NCI-H226 (cell line): ENCODE measurements around the gene C1QTNF8.
"Not testable (repeated sequence)": the region's sequence is repeated elsewhere in the genome, so short reads cannot be mapped to it uniquely, and the experiment has no call there.

ENCODE experiments used
- DNase-seq: peaks from one replicate; pipeline ENCODE4 v3.0.0-alpha.2; 2015

C1QTNF8 gene

GRCh38 chr16:1107141-1107540 is 11.1 kb upstream of the C1QTNF8 start:
- no peak for DNase-seq

- no peak for DNase-seq
Observed at GRCh38 chr16:1106659-1107058, 10.6 kb upstream of the C1QTNF8 start.

GRCh38 chr16:1105888-1106620 is 10.0 kb upstream of the C1QTNF8 start:
- DNase-seq = peak; percentile 57

- no peak for DNase-seq
Observed at GRCh38 chr16:1103636-1103980, 7.6 kb upstream of the C1QTNF8 start.

GRCh38 chr16:1102921-1103635 is 7.0 kb upstream of the C1QTNF8 start:
- DNase-seq = no peak

- no peak for DNase-seq
Observed at GRCh38 chr16:1102333-1102700, 6.3 kb upstream of the C1QTNF8 start.

GRCh38 chr16:1101573-1102332 is 5.7 kb upstream of the C1QTNF8 start:
- no peak for DNase-seq

GRCh38 chr16:1101133-1101532 is 5.1 kb upstream of the C1QTNF8 start:
- DNase-seq = no peak

GRCh38 chr16:1100084-1100800 is 4.2 kb upstream of the C1QTNF8 start:
- no peak for DNase-seq

- no peak for DNase-seq
Observed at GRCh38 chr16:1099189-1100083, 3.4 kb upstream of the C1QTNF8 start.

GRCh38 chr16:1098266-1098991 is 2.4 kb upstream of the C1QTNF8 start:
- DNase-seq = no peak

- DNase-seq = no peak
Observed at GRCh38 chr16:1097800-1098199, 1.8 kb upstream of the C1QTNF8 start.

GRCh38 chr16:1097156-1097555 is 1.1 kb upstream of the C1QTNF8 start:
- DNase-seq = no peak

GRCh38 chr16:1095450-1096168 is 435 bp downstream of the C1QTNF8 start:
- DNase-seq = no peak

- DNase-seq = no peak
Observed at GRCh38 chr16:1094601-1095449, 1.2 kb downstream of the C1QTNF8 start.

GRCh38 chr16:1094124-1094479 is 1.9 kb downstream of the C1QTNF8 start:
- DNase-seq = no peak

GRCh38 chr16:1093284-1094123 is 2.5 kb downstream of the C1QTNF8 start:
- no peak for DNase-seq

- not testable (repeated sequence) for DNase-seq
Observed at GRCh38 chr16:1092685-1093283, 3.3 kb downstream of the C1QTNF8 start.
